ENCODE results near the gene CDYL.
A peak's percentile ranks its signal among the peaks of the same experiment; 100 is the strongest.

The CDYL gene

GRCh38 chr6:4776131-4776492 lies at the start of gene CDYL:
Gene CDYL (plus strand): TSS chr6:4776404. CDS start chr6:4776784, 380 bp downstream.
- peak; percentile 90 for DNase-seq

- DNase-seq, result no peak
These were observed 49.6 kb upstream of the CDYL start for GRCh38 chr6:4726645-4727044.

- DNase-seq, result no peak
These were observed 49.0 kb upstream of the CDYL start for GRCh38 chr6:4727217-4727616.

- no peak for DNase-seq
These were observed 48.4 kb upstream of the CDYL start for GRCh38 chr6:4727671-4728435.

GRCh38 chr6:4728436-4728769 lies 47.8 kb upstream of the CDYL start:
- no peak for DNase-seq

- DNase-seq, result no peak
These were observed 47.3 kb upstream of the CDYL start for GRCh38 chr6:4728926-4729325.

- DNase-seq, result no peak
These were observed 44.2 kb upstream of the CDYL start for GRCh38 chr6:4731996-4732395.

- no peak for DNase-seq
These were observed 43.4 kb upstream of the CDYL start for GRCh38 chr6:4732691-4733315.

GRCh38 chr6:4736371-4736873 lies 39.8 kb upstream of the CDYL start:
- DNase-seq, result no peak

GRCh38 chr6:4740032-4740431 lies 36.2 kb upstream of the CDYL start:
- DNase-seq, result no peak

GRCh38 chr6:4743062-4743461 lies 33.1 kb upstream of the CDYL start:
- DNase-seq, result no peak

GRCh38 chr6:4743926-4744325 lies 32.3 kb upstream of the CDYL start:
- no peak for DNase-seq

GRCh38 chr6:4747588-4747987 lies 28.6 kb upstream of the CDYL start:
- DNase-seq, result no peak

GRCh38 chr6:4751823-4752464 lies 24.3 kb upstream of the CDYL start:
- no peak for DNase-seq

- no peak for DNase-seq
These were observed 20.0 kb upstream of the CDYL start for GRCh38 chr6:4756247-4756646.

- DNase-seq, result no peak
These were observed 16.2 kb upstream of the CDYL start for GRCh38 chr6:4759997-4760396.

- DNase-seq, result no peak
These were observed 15.4 kb upstream of the CDYL start for GRCh38 chr6:4760773-4761172.

- no peak for DNase-seq
These were observed 13.9 kb upstream of the CDYL start for GRCh38 chr6:4762294-4762693.

- no peak for DNase-seq
These were observed 12.3 kb upstream of the CDYL start for GRCh38 chr6:4763921-4764320.

GRCh38 chr6:4768815-4769214 lies 7.4 kb upstream of the CDYL start:
- DNase-seq, result no peak

GRCh38 chr6:4772750-4773149 lies 3.5 kb upstream of the CDYL start:
- DNase-seq, result no peak

GRCh38 chr6:4773181-4773580 lies 3.0 kb upstream of the CDYL start:
- no peak for DNase-seq

GRCh38 chr6:4774296-4774695 lies 1.9 kb upstream of the CDYL start:
- no peak for DNase-seq
